NT2/D1 (cell line): ENCODE measurements around the gene TAF4B.

ENCODE experiments used
- DNase-seq: peaks from one replicate; pipeline ENCODE4 v3.0.0-alpha.2; 2011; ENCODE audit warnings: low read depth, low spot score
- H3K27me3 ChIP-seq: 2 replicates; pipeline ENCODE4 v1.6.0; 2011; ENCODE audit warnings: mild to moderate bottlenecking; ENCODE audit not compliant: insufficient read length, insufficient read depth
- H3K36me3 ChIP-seq: 2 replicates; pipeline ENCODE4 v1.6.1; 2011; ENCODE audit warnings: mild to moderate bottlenecking, low read length, mixed read lengths; ENCODE audit not compliant: insufficient read depth, insufficient read length
- H3K4me1 ChIP-seq: 2 replicates; pipeline ENCODE4 v1.5.1; 2011; ENCODE audit not compliant: insufficient read depth, insufficient read length
- H3K4me3 ChIP-seq: 2 replicates; pipeline ENCODE4 v1.5.1; 2011; ENCODE audit warnings: low read depth; ENCODE audit not compliant: insufficient read length
- H3K9ac ChIP-seq: 2 replicates; pipeline ENCODE4 v1.6.0; 2011; ENCODE audit warnings: low read depth; ENCODE audit not compliant: insufficient read length
- H3K9me3 ChIP-seq: 2 replicates; pipeline ENCODE4 v1.5.1; 2011; ENCODE audit warnings: mild to moderate bottlenecking, low read length; ENCODE audit not compliant: insufficient read depth
- SUZ12 ChIP-seq: IDR thresholded peaks from 2 replicates; pipeline ENCODE4 v1.6.1; 2011; ENCODE audit not compliant: insufficient read length, insufficient read depth; ENCODE audit errors: extremely low read depth
- YY1 ChIP-seq: IDR thresholded peaks from 2 replicates; pipeline ENCODE4 v1.6.1; 2011; ENCODE audit not compliant: insufficient read length, insufficient read depth
- ZNF274 ChIP-seq: IDR thresholded peaks from 2 replicates; pipeline ENCODE4 v1.6.1; 2011; ENCODE audit warnings: mild to moderate bottlenecking, low read depth, low read length

Gene TAF4B

GRCh38 chr18:26394047-26394654 lies 167.9 kb downstream of the TAF4B start:
- Histone ChIP-seq H3K9me3 (no peaks in the 10 kb centered on the region), H3K4me3 (no peak overlapping the region), H3K27me3 (no peaks in the 10 kb centered on the region), H3K36me3 (no peaks in the 10 kb centered on the region), H3K9ac (no peak overlapping the region), H3K4me1 (no peaks in the 10 kb centered on the region)
- TF ChIP-seq ZNF274 (no peak), SUZ12 (no peak), YY1 (no peak)
- DNase-seq = no peak

- Histone ChIP-seq H3K4me3 (no peak overlapping the region), H3K36me3 (no peaks in the 10 kb centered on the region), H3K27me3 (no peaks in the 10 kb centered on the region), H3K9ac (no peak overlapping the region), H3K9me3 (no peaks in the 10 kb centered on the region), H3K4me1 (no peaks in the 10 kb centered on the region)
- TF ChIP-seq ZNF274 (no peak), SUZ12 (no peak)
- DNase-seq = no peak
These were observed 170.8 kb downstream of the TAF4B start for GRCh38 chr18:26397019-26397418.

GRCh38 chr18:26403491-26403890 lies 177.2 kb downstream of the TAF4B start:
- Histone ChIP-seq H3K4me3 (no peak overlapping the region), H3K4me1 (no peaks in the 10 kb centered on the region), H3K9ac (no peak overlapping the region), H3K27me3 (no peaks in the 10 kb centered on the region), H3K9me3 (no peaks in the 10 kb centered on the region), H3K36me3 (no peaks in the 10 kb centered on the region)
- no peak for DNase-seq
- no peak for TF ChIP-seq SUZ12
- no peak for TF ChIP-seq YY1
- no peak for TF ChIP-seq ZNF274

GRCh38 chr18:26405190-26405801 lies 179.1 kb downstream of the TAF4B start:
- TF ChIP-seq SUZ12 = no peak
- Histone ChIP-seq H3K4me3 (no peak overlapping the region), H3K9ac (no peak overlapping the region), H3K36me3 (no peaks in the 10 kb centered on the region), H3K4me1 (no peaks in the 10 kb centered on the region), H3K27me3 (no peaks in the 10 kb centered on the region), H3K9me3 (no peaks in the 10 kb centered on the region)
- no peak for DNase-seq

GRCh38 chr18:26406324-26406723 lies 180.1 kb downstream of the TAF4B start:
- TF ChIP-seq ZNF274 (no peak), YY1 (no peak), SUZ12 (no peak)
- H3K27me3 ChIP-seq = no peaks in the 10 kb centered on the region

GRCh38 chr18:26406854-26407517 lies 180.7 kb downstream of the TAF4B start:
- Histone ChIP-seq H3K27me3 (no peaks in the 10 kb centered on the region), H3K9ac (no peak overlapping the region), H3K4me3 (no peak overlapping the region), H3K9me3 (no peaks in the 10 kb centered on the region), H3K4me1 (no peaks in the 10 kb centered on the region), H3K36me3 (no peaks in the 10 kb centered on the region)
- no peak for TF ChIP-seq ZNF274
- DNase-seq = no peak

More at GRCh38 chr18:26406324-26406723, 180.1 kb downstream of the TAF4B start:
- no peaks in the 10 kb centered on the region for H3K4me1 ChIP-seq
- DNase-seq = no peak
- no peak overlapping the region for H3K9ac ChIP-seq
- H3K36me3 ChIP-seq = no peaks in the 10 kb centered on the region
- H3K4me3 ChIP-seq = no peak overlapping the region
- no peaks in the 10 kb centered on the region for H3K9me3 ChIP-seq

- Histone ChIP-seq H3K9me3 (no peaks in the 10 kb centered on the region), H3K4me3 (no peak overlapping the region), H3K36me3 (no peaks in the 10 kb centered on the region), H3K27me3 (no peaks in the 10 kb centered on the region), H3K9ac (no peak overlapping the region), H3K4me1 (no peaks in the 10 kb centered on the region)
- DNase-seq = no peak
- TF ChIP-seq YY1 = no peak
These were observed 181.7 kb downstream of the TAF4B start for GRCh38 chr18:26407736-26408601.
